Activated CD8-positive, alpha-beta memory T cell treated with anti-CD3 and anti-CD28 coated beads, Interleukin-2, amount 50 U/mL, for 24 hours (primary cell): ENCODE data around the gene DLX5.

Experiments
- DNase-seq: peaks from one replicate; pipeline ENCODE4 v3.0.0-alpha.2; 2020; ENCODE audit errors: extremely low read depth

Gene DLX5

DNA sequence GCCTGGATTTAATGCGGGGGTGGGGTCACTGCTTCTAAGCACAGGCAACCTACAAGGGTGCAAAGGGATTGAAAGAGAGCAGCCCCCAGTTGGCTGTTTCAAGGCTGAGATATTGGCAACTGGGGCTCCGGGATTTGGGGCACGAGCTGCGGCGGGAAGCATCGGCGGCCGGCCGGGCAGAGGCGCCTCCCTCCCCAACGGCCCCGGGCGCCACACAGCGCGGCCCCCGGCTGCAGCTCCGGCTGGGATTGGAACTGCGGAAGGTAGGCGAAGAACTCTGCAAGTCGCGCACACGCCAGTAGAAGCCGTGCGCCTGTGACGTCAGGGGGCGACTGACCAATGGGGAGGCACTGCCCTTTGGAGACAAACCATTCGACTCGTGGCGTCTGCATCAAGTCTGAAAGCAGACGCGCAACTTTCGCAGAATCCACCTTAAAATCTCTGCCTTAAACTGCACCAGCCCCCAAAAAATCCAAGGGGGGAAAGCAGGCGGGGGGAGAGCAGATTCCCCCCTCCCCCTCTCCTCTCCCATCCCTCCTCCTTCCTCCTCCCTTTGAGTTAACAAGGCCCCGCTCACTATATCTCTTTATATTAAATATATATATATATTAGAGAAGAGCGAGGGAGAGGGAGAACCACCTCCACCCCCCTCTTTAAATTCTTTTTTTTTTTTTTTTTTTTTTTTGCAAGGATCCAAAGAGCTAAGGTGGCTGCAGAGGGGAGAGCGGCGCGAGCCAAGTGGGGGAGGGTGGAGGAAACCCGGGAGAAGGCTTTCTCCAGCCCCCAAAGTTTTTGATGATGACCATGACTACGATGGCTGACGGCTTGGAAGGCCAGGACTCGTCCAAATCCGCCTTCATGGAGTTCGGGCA lies 19.2 kb downstream of the DLX5 start, which contains the start of gene DLX6:
DLX6 (plus strand) TSS at position 371 of the 872 bp plus-strand sequence; CDS start at position 796, 425 bp downstream.
- DNase-seq = no peak

DNA sequence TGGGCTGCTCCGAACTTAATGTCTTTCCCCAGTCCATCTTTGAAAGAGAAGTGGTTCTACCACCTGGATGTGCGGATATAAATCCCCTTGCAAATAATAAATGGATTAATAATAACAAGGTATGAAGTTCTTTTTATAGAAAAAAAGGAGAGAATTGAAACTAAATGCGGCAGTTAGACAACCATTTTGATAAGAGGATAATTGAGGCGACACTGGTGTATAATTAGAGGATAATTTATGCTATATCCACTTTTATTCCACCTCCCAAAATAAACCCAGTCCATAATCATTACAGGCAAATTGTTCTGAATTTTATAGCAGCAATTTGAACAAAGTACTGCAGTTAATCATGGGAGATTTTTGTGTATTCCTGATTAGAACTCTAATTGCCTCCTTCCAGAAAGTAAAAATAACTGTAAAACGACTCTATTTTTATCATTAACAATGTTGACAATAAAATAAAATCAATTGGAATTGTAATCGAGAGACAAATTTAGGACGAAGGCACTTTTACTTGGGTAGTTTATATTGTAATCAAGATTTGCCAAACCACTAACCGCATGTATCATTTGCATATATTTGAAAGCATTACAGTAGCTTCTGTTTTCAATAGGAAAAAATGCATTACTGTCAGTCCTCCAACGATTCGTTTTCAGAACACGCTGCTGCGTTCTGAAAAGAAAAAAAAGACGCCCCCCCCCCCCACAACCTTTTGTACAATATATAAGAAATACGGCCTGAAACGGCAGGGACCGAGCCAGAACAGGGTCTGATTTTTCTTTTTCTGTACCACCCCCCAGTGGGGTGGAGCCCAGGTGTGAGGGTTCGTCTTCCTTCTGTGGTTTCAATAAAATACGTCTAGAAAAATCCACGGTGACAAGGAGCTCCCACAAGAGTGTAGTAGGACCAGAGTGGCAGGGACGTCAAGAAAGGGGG lies 20.1 kb downstream of the DLX5 start:
- no peak for DNase-seq

DNA sequence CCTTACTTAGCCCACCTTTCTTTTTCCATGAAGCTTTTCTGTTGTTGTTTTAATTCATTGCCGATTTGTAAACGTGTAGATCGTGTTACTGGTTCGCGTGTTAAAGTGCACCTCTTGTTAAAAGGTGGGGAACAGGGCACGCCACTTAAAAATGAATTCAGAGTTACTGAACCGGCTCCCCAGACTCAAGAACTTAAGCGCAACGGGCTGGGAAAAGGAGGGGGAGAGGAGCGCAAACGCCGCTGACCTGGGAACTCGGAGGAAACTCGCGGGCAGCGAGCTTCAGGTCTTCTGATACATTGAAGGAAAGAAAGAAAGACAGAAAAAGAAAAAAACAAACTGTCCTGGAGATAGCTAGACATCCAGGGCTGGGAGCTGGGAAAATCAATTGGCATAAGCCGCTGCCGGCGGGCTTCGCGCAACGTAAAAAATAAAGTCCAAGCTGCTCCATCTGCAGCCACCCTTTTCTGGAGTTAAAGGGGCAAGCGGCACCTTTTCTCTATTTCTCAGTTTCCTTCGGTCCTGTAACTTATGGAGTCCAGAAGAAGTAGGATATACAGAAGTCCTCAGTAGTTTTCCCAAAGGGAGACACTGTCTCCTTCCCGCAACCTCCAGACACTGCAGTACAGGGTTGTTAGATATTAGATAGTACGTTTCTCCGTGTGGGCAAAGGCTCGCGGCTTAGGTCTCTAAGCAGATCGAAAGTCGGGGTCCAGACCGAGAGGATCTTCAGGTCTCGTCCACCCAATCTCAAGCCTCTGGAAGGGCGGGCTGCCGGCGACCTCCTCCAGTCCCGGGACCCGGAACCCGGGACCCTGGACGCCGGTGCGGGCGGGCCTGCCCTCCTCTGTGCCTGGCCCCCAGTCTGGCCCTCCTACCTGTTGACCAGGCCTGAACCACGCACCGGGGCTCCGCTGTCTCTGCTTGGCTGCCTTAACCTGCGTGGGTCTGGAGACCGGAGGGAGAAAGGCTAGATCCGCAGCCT lies 21.1 kb downstream of the DLX5 start:
- no peak for DNase-seq

DNA sequence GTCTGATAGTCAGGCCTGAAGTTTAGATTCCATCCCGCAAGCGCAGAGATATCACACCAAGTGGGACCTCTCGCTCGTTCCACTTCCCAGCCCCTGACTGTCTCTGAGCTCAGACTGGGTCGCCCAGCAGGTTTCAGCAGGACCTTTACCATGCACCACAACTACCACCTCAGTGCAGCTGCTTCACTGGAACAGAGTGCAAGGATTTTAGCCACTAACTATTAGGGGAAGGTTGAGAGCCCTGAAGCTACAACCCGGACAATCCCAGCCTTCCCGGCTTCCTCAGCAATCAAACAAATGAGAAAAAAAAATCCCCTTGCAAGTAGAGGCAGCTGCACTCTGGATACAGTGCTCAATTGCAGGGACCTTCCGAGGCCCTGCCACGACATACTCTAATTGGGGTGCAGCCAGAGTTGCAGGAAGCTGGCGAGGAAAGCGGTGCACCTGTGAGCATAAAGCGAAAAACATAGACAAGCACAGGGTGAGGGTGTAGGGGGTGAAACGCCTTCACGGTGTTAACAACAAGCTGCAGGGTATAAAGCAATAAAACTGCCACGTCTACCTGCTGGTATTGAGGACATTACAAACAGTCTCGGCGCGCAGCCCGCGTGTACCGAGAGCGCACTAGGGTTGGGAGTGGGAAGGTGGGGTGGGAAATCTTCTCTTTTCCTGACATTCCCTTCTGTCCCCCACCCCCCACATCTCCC lies 21.9 kb downstream of the DLX5 start:
- no peak for DNase-seq

DNA sequence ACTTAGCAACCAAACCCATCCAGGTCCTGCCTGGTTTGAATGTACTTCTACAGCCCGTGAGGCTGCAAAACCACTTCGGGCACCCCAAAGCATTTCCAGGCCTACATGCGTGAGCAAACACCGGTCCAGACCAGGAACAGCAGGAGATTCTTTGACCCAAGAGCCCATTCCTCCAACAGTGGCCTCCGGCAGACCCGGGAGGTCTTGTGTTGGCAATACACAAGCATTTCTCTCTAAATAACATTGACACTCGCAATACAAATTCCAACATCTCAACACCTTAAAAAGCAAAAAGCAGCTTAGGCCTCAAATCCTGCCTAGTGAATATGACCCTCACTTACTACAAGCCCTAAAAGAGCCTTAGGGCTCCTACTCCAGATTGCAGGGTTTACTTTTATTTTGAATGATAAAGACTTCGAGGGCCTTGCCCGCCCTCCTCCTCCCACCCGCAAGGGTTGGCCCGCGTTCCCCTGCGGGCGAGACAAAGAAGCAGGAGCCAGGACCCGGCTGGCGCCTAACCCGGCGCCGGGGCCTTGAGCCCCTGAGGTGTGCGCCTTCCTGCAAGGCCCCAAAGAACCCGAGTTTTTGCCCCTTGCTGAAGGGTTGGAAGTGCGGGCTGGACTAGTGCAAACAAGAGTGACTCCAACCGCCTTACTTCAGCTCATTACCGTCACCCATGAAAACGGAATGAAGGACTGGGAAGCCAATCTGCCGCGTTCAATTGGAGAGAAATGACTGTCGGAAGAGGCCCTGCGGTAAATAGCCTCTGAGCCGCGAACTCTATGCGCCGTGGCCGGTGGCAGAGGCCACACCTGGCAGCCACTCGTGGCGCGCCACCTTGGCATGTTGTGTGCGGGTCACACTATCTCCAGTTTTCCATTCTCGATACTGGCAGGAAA lies 22.7 kb downstream of the DLX5 start:
- no peak for DNase-seq

DNA sequence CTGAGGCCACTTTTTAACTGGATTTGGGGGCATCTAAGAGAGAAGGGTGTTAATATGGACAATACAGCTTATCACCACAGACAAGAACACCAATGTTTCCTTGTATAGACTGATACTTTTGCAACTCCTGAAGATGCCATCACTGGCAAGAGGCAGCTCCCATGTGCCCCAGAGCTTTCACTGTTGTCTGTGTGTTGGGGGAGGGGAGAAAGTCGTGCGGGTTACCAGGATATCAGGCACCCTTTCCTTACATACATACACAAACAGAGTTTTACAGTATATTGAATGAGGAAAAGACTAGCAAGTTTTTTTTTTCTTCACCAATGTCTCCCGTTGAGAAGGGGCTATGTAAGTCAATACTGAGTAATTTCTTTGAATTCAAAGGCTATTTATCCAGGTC lies 23.4 kb downstream of the DLX5 start:
- DNase-seq = no peak

DNA sequence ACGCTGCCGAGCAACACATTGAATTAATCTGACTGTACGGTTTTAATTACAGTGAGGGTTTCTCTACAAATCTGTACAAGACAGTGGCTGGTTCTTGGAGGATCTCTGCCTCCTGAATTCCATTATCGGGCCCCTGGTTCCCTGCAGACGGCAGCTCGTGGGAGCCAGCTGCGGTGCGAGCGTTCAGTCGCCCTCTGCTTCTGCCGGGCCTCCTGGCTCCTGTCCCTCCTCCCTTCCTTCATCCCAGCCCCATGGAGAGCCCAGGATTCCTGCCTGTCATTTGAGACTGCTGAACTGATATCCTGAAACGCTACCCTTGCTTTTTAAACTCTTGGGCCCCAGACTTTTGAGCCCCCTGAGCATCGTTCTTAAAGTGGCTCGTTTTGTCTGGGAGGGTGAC lies 25.9 kb downstream of the DLX5 start:
- DNase-seq = no peak

DNA sequence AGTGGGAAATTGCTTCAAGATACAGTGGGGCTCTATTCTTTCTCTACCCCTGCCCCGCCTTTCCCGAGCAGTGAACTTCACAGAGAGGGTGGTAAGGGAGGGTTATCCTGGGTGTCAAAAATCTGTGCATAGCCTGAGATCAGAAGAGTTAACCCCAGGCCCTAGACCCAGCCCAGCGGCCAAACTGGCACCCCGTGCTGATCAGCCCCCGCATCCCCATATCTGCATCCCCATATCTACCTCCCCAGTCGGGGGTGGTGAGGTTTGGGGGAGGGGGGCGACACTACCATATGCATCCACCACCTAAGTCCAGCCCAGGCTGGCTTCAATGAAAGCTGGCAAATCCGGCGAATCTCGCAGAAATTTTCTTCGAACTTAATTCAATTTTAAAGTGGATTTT lies 26.3 kb downstream of the DLX5 start:
- no peak for DNase-seq

DNA sequence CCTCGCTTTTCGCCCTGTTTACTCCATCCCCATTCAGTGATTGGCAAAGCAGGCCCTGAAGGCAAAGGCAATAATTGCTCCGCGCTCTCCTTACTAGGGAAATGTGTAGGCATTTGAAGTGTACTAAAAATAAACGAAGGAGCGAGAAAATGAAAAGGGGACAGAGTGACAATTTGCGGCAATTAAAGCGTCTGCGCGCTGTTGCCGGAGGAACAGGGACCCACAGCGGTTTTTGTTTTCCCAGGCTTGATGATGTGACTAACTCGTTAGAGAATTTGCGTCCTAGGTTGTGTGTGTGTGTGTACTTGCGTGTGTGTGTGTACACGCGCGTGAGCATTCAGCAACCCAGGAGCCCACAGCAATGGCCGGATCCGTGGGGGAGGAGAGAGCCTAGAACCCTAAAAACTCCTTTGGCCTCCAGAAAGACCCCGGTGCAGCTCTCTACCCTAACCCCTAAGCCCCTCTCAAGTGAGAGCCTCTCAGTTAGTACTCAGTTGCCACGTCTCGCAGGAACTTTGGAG lies 27.1 kb downstream of the DLX5 start:
- DNase-seq = no peak

DNA sequence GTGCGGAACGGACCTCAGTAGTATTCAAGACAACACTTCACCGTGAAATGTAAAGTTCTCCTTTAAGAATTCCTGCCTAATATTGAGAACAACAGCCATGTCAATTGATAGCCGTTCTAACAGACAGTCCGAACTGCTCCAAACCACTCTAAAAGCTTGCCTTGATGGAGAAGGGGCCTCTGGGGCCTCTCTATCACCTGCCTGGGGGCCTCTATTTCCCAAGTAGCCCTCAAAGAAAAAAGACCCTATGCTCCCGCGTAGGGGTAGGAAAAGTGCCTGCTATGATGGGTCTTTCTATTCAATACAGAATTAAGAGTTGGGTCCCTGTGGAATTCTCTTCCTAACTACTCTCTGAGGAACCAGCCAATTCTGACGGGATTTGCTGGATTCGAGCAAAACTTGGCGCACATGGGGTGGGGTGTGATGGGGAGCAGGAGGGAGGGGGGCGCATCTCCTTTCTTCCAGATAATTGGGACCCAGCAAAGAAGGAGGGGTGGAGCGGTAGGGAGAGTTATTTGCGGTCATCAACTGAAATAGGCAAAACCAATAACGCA lies 27.6 kb downstream of the DLX5 start:
- no peak for DNase-seq

DNA sequence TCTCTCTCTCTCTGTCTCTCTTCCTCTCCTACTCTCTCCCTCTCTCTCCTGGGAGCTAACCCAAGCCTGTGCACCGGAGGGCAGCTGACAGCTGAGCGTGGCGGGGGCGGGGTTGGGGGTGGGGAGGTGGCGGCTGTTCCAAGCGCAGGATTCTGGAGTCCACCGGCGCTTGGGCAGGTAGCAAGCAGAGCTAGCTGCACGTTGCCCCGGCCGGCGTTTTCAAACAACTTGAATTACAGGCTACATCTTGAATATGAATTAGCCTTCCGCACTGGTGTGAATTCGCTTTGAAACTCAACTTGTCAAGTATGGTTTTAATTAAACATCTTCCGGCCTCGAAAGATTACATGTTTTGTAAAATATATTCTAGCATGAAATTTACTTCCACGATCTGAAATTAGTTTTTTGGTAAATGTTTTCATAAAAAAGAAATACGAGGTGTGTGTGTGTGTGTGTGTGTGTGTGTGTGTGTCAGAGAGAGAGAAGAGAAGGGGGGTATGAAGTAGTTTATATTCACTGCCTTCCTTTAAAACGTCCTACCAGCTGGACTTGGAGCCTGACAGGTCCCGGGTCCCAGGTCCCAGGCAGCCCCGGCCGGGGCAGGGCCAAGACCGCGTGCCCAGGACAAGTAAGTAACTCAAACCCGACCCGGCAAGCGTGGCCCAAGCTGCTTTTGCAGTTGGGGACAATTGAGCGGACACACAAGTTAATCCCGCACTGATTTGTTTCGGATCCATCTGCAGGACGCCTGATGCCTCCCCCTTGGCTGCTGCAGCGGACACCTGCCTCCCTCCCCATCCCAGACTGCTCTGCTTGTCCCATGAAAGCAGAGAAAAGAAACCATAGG lies 28.3 kb downstream of the DLX5 start:
- DNase-seq = no peak

DNA sequence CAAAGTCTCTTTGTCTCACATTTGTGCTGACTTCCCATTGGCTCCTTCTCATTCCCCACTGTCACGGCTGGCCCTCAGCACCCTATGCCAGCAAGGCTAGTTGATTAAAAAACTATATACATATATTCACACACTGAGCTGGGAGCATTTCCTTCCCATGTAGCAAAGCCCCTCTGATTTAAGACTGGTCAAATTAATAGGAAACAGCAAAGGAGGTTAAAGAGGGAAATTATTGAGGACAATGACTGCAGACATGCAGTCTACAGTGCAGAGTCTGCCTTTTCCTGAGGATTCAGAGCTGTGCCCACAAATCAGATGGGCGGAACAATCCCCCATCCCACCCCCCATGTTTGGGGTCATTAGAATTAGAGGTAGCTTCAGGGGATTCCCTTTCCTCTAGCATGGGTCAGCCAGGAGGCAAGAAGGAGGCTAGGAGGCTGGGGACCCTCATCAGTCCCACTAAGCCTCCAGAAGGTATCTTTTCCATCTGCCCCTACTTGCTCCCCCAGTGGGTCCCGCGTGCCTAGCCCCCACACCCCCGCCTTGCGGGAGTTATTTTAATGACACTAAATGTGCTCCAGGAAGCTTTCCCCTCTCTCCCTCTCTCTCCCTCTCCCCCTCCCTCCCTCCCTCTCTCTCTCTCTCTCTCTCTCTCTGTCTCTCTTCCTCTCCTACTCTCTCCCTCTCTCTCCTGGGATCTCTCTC lies 29.1 kb downstream of the DLX5 start:
- DNase-seq = no peak

DNA sequence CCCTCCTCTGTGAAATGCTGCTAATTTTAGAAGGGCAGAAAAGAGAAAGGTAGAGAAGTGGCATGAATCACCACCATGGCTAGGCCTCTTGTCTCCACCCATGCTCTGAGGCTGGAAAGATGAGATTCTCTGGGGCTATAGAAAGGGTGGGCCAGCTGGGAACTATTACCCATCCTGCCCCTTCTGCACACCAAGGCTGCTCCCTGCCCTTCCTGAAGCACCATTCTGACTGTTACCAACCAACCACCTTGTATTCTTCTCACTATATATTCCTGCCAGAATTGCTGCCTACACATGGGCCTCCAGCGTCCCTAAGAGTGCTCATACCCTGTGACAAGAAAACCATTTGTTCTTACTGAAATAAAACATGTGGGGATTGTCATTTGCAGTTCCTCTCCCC lies 30.7 kb downstream of the DLX5 start:
- DNase-seq = no peak

DNA sequence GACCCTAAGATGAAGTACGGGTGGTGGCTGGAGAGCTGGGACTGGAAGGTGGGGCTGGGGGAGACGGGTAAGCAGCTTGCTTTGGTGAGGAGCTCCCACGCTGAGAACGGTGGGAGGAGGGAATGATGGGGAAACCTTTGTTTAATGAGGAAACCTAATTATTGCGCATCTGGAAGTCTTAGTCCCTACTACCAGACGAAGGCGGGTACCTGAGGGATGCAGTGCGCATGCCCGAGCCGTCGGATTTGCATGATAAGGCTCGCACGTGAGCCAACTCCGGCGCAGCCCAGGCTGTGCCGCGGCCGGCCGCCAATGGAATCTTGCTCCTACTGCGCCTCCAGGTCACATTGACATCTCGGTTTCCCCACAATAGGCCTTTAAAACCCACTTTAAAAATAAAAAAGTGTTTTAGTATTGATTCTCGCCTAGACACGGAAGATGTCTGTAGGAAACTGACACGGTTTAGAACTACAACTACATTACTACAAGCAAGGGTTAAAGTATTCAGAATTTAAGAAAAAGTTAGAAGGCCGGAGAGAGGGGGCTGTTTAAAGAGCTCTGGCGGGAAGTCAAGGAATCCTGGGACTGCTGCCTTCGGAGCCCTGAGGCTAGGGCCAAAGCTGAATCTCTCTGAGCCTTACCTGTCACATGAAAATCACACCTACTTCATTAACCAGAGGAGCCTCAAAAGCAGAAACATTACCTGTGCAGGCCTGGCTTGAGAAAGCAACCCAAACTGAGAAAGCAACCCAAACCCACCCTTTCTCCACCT lies 31.4 kb downstream of the DLX5 start:
- DNase-seq = no peak

DNA sequence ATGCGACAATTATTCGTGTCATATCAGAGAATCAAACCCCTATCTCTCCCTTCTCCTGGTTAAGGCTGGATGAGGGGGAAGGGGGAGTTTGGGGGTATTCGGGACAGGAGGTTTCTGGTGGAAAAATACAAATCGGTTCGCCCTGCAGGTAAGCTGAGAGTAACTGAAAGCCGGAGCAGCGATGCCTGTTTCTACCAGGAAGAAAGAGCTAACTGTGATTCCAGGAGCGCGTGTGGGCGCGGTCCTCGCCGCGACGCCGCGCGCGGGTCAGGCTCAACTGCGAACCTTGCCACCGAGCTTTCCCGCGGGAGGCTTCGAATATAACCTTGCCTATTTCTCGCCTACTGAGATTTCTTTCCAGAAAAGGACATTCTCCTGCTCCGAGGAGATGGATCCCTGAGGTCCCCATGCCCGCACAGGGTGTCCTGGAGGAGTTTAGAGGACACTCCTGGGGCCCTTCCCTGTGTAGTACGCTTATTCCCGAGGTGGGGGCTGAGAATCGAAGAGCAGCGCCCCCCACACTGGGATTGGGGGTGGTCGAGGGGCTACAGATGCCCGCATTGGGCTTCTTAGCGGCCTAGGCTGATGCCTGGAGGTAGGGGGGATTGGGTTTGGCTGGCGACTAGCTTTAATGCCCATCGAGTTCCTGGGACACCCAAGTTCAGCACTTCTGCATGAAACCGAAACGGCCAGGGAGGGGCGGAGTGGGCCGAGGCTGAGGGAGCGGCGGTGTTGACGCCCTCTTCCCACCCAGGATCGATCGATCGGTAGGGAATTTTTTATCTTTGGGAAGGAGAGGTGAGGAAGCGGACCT lies 32.2 kb downstream of the DLX5 start:
- DNase-seq = no peak
